ENCODE measurements around the gene CAMTA1.

Gene CAMTA1

DNA sequence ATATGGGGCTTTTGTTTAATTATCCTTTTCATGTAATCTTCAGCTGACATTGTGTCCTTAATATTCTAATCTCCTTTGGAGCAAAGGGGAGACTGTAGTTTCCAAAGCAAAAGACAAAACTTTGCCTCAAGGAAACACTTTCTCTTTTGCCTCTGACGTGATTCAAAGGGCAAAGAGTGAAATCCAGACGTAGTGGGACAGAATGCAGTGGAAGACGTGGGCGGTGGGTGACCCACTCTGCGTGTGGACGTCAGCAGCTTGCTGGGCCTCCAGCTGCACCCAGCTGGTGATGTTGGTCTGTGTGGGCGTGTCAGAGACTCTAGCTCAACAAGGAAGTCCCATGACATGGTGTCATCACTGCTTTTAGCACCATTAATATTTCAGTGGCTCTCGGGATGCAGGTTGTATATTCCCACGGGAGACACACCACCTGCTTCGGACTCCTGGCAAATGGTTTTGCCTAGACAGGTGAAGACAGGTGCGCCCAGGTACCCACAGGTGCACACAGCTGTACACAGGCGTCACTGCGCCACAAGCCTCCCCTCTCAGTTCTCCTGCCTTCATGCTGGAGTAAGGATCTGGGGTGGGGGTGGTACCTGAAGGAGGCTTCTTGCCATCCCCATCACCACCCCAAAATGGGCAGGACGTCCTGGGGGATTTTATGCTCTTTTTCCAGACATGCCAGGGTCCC is 693.7 kb downstream of the CAMTA1 start:
- no peak for DNase-seq (ENCODE audit: low read depth in 3 of 3, low spot score in 1 of 3)

DNA sequence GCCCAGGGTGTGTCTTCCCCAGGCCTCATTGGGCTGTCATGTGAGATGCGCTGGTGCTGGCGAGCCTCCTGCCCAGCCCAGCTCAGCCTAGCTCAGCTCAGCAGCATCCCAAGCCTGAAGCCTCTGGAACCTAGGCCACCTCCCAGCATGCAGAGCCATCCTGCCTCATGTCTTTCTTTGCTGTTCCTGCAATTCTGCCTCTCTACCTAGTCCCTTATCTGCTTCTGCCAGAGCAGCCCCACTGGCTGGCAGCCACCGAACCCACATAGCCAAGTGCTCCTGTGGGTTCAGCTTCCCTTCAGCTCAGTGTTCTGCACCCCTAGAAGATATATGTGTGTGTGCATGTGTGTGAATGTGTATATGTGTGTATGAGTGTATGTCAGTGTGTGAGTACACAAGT is 694.3 kb downstream of the CAMTA1 start:
- no peak for DNase-seq (ENCODE audit: low read depth in 3 of 3, low spot score in 1 of 3)

DNA sequence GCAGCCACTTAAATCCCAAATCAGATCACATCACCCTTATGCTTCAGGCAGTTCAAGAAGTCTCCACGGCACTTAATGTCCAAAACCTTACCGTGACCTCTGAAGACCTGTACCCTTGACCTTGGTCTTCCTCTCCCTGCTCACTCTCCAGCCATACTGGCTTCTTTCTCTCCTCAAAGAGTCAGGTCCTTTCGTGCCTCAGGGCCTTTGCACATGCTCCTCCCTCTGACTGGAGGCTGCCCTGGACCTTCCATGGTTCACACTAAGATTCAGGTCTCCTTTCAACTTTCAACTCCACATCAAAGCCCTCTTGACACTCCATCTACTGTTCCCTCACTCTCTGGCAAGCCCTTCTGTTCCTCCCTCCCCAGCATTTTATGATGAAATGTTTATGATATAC is 695.9 kb downstream of the CAMTA1 start:
- no peak for DNase-seq (ENCODE audit: low read depth in 3 of 3, low spot score in 1 of 3)

DNA sequence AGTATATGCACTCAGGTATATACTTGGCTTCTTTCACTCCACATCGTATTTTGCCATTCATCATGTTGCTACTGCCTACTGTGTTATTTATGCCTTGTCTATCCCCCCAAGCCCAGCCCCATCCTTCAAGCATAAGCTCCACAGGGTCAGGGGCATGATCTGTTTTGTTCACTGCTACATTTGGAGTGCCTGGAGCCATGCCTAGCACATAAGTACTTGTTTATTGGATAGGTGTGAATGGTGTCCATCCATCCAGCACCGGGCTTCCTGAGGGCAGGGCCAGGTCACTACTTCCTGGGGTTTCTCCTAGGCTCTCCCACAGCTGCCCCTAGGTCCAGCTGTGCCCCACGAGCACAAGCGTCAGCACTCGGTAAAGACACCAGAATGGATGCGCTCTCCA is 696.8 kb downstream of the CAMTA1 start:
- no peak for DNase-seq (ENCODE audit: low read depth in 3 of 3, low spot score in 1 of 3)

- DNase-seq (ENCODE audit: low read depth in 3 of 3, low spot score in 1 of 3), result no peak
Measured at GRCh38 chr1:7482772-7483495, 697.7 kb downstream of the CAMTA1 start.

GRCh38 chr1:7483634-7484383 is 698.6 kb downstream of the CAMTA1 start:
- DNase-seq (ENCODE audit: low read depth in 3 of 3, low spot score in 1 of 3), result no peak

- DNase-seq (ENCODE audit: low read depth in 3 of 3, low spot score in 1 of 3), result no peak
Measured at GRCh38 chr1:7485086-7485780, 700.0 kb downstream of the CAMTA1 start.

DNA sequence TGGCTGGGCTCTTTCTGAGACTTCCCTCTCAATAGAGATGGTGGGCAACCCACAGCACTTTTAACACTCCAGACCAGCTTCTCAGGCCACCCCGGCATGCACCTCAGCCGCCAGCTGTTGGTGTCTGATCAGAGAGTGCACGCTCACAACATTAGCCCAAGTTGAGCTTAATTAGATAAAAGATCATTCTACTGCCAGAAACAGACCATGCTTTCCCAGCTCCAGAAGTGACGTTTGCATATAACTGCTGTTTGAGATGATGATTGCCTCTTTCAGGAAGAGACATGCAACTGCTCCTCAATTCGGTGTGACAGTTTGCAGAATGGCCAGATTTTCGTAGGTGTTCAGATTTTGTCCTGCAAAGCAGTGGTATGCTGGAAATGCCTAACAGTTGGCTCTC is 700.6 kb downstream of the CAMTA1 start:
- no peak for DNase-seq (ENCODE audit: low read depth in 3 of 3, low spot score in 1 of 3)

GRCh38 chr1:7487766-7488474 is 702.7 kb downstream of the CAMTA1 start:
- no peak for DNase-seq (ENCODE audit: low read depth in 3 of 3, low spot score in 1 of 3)

- no peak for DNase-seq (ENCODE audit: low read depth in 3 of 3, low spot score in 1 of 3)
Measured at GRCh38 chr1:7488475-7488842, 703.2 kb downstream of the CAMTA1 start.

GRCh38 chr1:7489586-7489985 is 704.3 kb downstream of the CAMTA1 start:
- DNase-seq (ENCODE audit: low read depth in 3 of 3, low spot score in 1 of 3), result no peak

GRCh38 chr1:7490576-7490975 is 705.3 kb downstream of the CAMTA1 start:
- no peak for DNase-seq (ENCODE audit: low read depth in 3 of 3, low spot score in 1 of 3)

DNA sequence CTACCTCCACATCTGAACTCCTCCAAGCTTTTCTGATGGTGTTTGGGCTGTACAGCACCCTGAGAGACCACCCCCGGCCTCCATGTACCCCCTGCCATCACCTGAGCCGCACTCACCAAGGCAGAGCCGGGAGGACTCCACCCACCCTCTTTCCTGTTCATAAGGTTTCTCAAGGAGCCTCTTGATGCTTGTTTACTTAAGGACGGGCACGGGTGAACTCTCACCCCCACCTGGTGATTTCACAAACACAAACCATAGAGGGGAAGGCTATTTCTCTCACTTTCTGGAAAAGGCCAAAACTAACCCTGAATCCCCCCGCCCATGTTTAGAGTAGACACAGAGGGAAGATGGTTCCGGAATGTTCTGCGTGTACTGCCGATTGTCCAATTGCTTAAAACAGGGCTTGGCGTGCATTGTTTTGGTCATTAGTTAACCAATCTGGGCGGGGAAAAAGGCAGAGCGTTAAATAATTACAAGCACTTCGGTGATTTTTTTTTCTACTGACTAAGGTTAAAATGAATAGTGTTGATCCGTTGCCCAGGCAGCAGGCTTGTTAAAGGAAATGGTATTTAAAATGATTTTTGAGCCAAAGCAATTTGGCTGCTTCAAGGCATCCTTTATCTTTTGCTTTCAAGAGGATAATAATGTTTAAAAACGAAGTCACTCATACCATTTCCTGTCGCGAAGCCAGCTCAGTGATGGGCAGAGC is 706.0 kb downstream of the CAMTA1 start:
- DNase-seq (ENCODE audit: low read depth in 3 of 3, low spot score in 1 of 3), result no peak

GRCh38 chr1:7491818-7492173 is 706.5 kb downstream of the CAMTA1 start:
- no peak for DNase-seq (ENCODE audit: low read depth in 3 of 3, low spot score in 1 of 3)

- no peak for DNase-seq (ENCODE audit: low read depth in 3 of 3, low spot score in 1 of 3)
Measured at GRCh38 chr1:7493711-7494454, 708.6 kb downstream of the CAMTA1 start.

- DNase-seq (ENCODE audit: low read depth in 3 of 3, low spot score in 1 of 3), result no peak
Measured at GRCh38 chr1:7495962-7496361, 710.7 kb downstream of the CAMTA1 start.

- DNase-seq (ENCODE audit: low read depth in 3 of 3, low spot score in 1 of 3), result no peak
Measured at GRCh38 chr1:7497107-7497637, 711.9 kb downstream of the CAMTA1 start.

- no peak for DNase-seq (ENCODE audit: low read depth in 3 of 3, low spot score in 1 of 3)
Measured at GRCh38 chr1:7500381-7501083, 715.3 kb downstream of the CAMTA1 start.

DNA sequence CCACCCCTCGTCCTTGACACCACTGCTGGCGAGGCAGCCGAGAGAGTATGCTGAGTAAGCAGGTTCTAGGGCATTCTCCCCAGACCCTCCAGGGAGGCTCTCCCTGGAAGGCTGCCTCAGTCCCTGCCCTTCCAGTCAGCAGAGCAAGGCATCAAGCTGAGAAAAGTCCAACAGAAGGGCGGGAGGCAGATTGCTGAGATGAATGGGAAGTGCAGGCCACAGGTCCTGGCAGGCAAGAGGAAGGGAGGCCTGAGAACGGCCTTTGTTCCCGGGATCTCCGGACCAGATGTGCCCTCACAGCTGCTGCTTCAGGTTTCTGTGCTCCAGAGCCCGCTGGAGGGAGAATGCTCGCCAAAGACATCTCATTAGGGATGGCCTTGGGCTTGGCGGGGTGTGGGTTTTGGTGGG is 715.8 kb downstream of the CAMTA1 start:
- no peak for DNase-seq (ENCODE audit: low read depth in 3 of 3, low spot score in 1 of 3)

Measured in stimulated activated CD4-positive, alpha-beta T cell treated with anti-CD3 and anti-CD28 coated beads, TNF-alpha, amount 100 ng/mL, for 1 hour (primary cell).